DMS53 treated with DMSO at 0.1 percent for 48 hours (cell line): ENCODE results near the gene ZMYND10.

Experiments
- DNase-seq: peaks from one replicate; lab custom pipeline; 2025; ENCODE audit not compliant: unreplicated experiment; lab: John Stamatoyannopoulos, UW

ZMYND10 gene

GRCh38 chr3:50345586-50346234 lies at the start of gene ZMYND10:
TSS of gene ZMYND10 (minus strand) at chr3:50345732. CDS start at chr3:50345579, 153 bp downstream.
- DNase-seq, result no peak

GRCh38 chr3:50393061-50393460 lies 47.5 kb upstream of the ZMYND10 start:
- DNase-seq, result no peak

- DNase-seq, result no peak
Observed at GRCh38 chr3:50392101-50392715, 46.7 kb upstream of the ZMYND10 start.

- peak; percentile 5 for DNase-seq
Observed at GRCh38 chr3:50390508-50391224, 45.1 kb upstream of the ZMYND10 start.

GRCh38 chr3:50389414-50389767 lies 43.9 kb upstream of the ZMYND10 start:
- no peak for DNase-seq

GRCh38 chr3:50388720-50389413 lies 43.3 kb upstream of the ZMYND10 start:
- DNase-seq, result no peak

- DNase-seq, result no peak
Observed at GRCh38 chr3:50388016-50388719, 42.6 kb upstream of the ZMYND10 start.

GRCh38 chr3:50385754-50386153 lies 40.2 kb upstream of the ZMYND10 start:
- no peak for DNase-seq

- no peak for DNase-seq
Observed at GRCh38 chr3:50383750-50384149, 38.2 kb upstream of the ZMYND10 start.

GRCh38 chr3:50382722-50383121 lies 37.2 kb upstream of the ZMYND10 start:
- DNase-seq, result no peak

- DNase-seq, result no peak
Observed at GRCh38 chr3:50381383-50381782, 35.9 kb upstream of the ZMYND10 start.

- no peak for DNase-seq
Observed at GRCh38 chr3:50380405-50381085, 35.0 kb upstream of the ZMYND10 start.

- DNase-seq, result no peak
Observed at GRCh38 chr3:50378757-50379156, 33.2 kb upstream of the ZMYND10 start.

GRCh38 chr3:50378024-50378423 lies 32.5 kb upstream of the ZMYND10 start:
- DNase-seq, result no peak

- no peak for DNase-seq
Observed at GRCh38 chr3:50375258-50375931, 29.9 kb upstream of the ZMYND10 start.

GRCh38 chr3:50374363-50375257 lies 29.1 kb upstream of the ZMYND10 start:
- DNase-seq, result no peak

- no peak for DNase-seq
Observed at GRCh38 chr3:50373146-50374051, 27.9 kb upstream of the ZMYND10 start.

- no peak for DNase-seq
Observed at GRCh38 chr3:50372349-50372748, 26.8 kb upstream of the ZMYND10 start.
